ENCODE data around the gene EMSY. TPM values are rescaled to one million over a fixed set of nuclear protein-coding genes. Genes with fewer than 3 reads are reported as not detected.

Gene EMSY
- total RNA-seq, 2 donors from 2014 or later, result 31.4 to 35.9 TPM

- no peak for TF ChIP-seq CTCF (IDR thresholded peaks at IDR 0.05)
These were observed 36.5 kb upstream of the EMSY start for GRCh38 chr11:76408171-76408965.

GRCh38 chr11:76410851-76411357 lies 33.9 kb upstream of the EMSY start:
- TF ChIP-seq CTCF (IDR thresholded peaks at IDR 0.05), result no peak
- DNase-seq (ENCODE audit: low spot score), result no peak
- Histone ChIP-seq H3K4me3 (no peak overlapping the region), H3K27me3 (no peaks in the 10 kb centered on the region), H3K27ac (no peak overlapping the region), H3K4me1 (no peaks in the 10 kb centered on the region), H3K9me3 (no peaks in the 10 kb centered on the region), H3K36me3 (no peaks in the 10 kb centered on the region)

More at GRCh38 chr11:76408171-76408965, 36.5 kb upstream of the EMSY start:
- no peaks in the 10 kb centered on the region for H3K36me3 ChIP-seq
- no peaks in the 10 kb centered on the region for H3K27me3 ChIP-seq
- H3K4me1 ChIP-seq, result no peaks in the 10 kb centered on the region
- no peak for DNase-seq (ENCODE audit: low spot score)
- no peaks in the 10 kb centered on the region for H3K9me3 ChIP-seq
- H3K27ac ChIP-seq, result no peak overlapping the region
- no peak overlapping the region for H3K4me3 ChIP-seq

- no peak overlapping the region for H3K4me3 ChIP-seq
- H3K9me3 ChIP-seq, result no peaks in the 10 kb centered on the region
- H3K4me1 ChIP-seq, result no peaks in the 10 kb centered on the region
- no peak for TF ChIP-seq CTCF (IDR thresholded peaks at IDR 0.05)
- no peak for DNase-seq (ENCODE audit: low spot score)
- no peaks in the 10 kb centered on the region for H3K36me3 ChIP-seq
- no peaks in the 10 kb centered on the region for H3K27me3 ChIP-seq
- H3K27ac ChIP-seq, result no peak overlapping the region
These were observed 29.7 kb upstream of the EMSY start for GRCh38 chr11:76415073-76415472.

- H3K27me3 ChIP-seq, result no peaks in the 10 kb centered on the region
- H3K36me3 ChIP-seq, result no peaks in the 10 kb centered on the region
- H3K4me1 ChIP-seq, result no peaks in the 10 kb centered on the region
- TF ChIP-seq CTCF (IDR thresholded peaks at IDR 0.05), result peak in 1 of 2 donors; percentile 16
- no peak for DNase-seq (ENCODE audit: low spot score)
- H3K4me3 ChIP-seq, result no peak overlapping the region
- no peak overlapping the region for H3K27ac ChIP-seq
- H3K9me3 ChIP-seq, result no peaks in the 10 kb centered on the region
These were observed 24.9 kb upstream of the EMSY start for GRCh38 chr11:76419896-76420295.

GRCh38 chr11:76424379-76424778 lies 20.4 kb upstream of the EMSY start:
- Histone ChIP-seq H3K9me3 (no peaks in the 10 kb centered on the region), H3K27me3 (no peaks in the 10 kb centered on the region), H3K36me3 (no peaks in the 10 kb centered on the region), H3K4me1 (no peaks in the 10 kb centered on the region), H3K27ac (no peak overlapping the region), H3K4me3 (no peak overlapping the region)
- DNase-seq (ENCODE audit: low spot score), result no peak
- TF ChIP-seq CTCF (IDR thresholded peaks at IDR 0.05), result no peak
